Muscle of leg (tissue), 11 donors: ENCODE measurements around the gene ADAMTS20. TPM values are rescaled to one million over a fixed set of nuclear protein-coding genes. Genes with fewer than 3 reads are reported as not detected.
"Not testable (repeated sequence)": the region's sequence is repeated elsewhere in the genome, so short reads cannot be mapped to it uniquely, and the experiment has no call there.

Source experiments
- DNase-seq: peaks from one replicate; pipeline ENCODE4 v3.0.0; 2013
- H3K27ac ChIP-seq: one replicate; pipeline ENCODE4 v1.5.1; 2013; ENCODE audit warnings: mild to moderate bottlenecking, low read length, control low read depth
- H3K27me3 ChIP-seq: one replicate; pipeline ENCODE4 v1.6.1; 2013; ENCODE audit warnings: low read length; ENCODE audit not compliant: control insufficient read depth, insufficient read depth
- H3K36me3 ChIP-seq: one replicate; pipeline ENCODE4 v1.6.1; 2013; ENCODE audit warnings: low read length; ENCODE audit not compliant: control insufficient read depth, insufficient read depth
- H3K4me1 ChIP-seq: one replicate; pipeline ENCODE4 v1.6.1; 2013; ENCODE audit warnings: low read length; ENCODE audit not compliant: control insufficient read depth, insufficient read depth
- H3K4me3 ChIP-seq: one replicate; pipeline ENCODE4 v1.5.1; 2013; ENCODE audit warnings: low read length, control low read depth
- H3K9me3 ChIP-seq: replicated peaks from 2 replicates; pipeline ENCODE4 v1.6.1; 2013; ENCODE audit warnings: low read depth, low read length; ENCODE audit not compliant: control insufficient read depth
- WGBS: methylation state at CpG from one replicate; pipeline ENCODE4 v1.1.5; 2013; ENCODE audit warnings: missing lambda C conversion rate; ENCODE audit not compliant: insufficient coverage; 5-methylcytosine and 5-hydroxymethylcytosine counted together
- polyA plus RNA-seq, 8 donors: library from polyadenylated mRNA; unstranded; fragments of 120-200 nt; gene quantifications; one replicate each; pipeline versions ENCODE4 v1.2.1 to v1.2.3, GENCODE V29; 2013; ENCODE audit warnings: inconsistent platforms in 1 of 8, low replicate concordance in 1 of 8; ENCODE audit not compliant: insufficient read length in 8 of 8, insufficient read depth in 1 of 8
- total RNA-seq: library from RNA; stranded (reverse); fragments of 120-200 nt; gene quantifications from one replicate; pipeline ENCODE4 v1.2.4, GENCODE V29; 2013

The ADAMTS20 gene
- total and polyA plus RNA-seq, 9 donors, result 0.04 to 0.20 (median 0.09) TPM; not detected in 1

- WGBS, result no CpG with 5 or more reads among the region's 1 CpG
- Histone ChIP-seq H3K36me3 (no peaks in the 10 kb centered on the region), H3K27ac (no peak overlapping the region), H3K4me3 (no peak overlapping the region), H3K27me3 (no peaks in the 10 kb centered on the region), H3K4me1 (no peaks in the 10 kb centered on the region), H3K9me3 (no peaks in the 10 kb centered on the region)
- DNase-seq, result no peak
Observed at GRCh38 chr12:43370263-43370662, 181.7 kb downstream of the ADAMTS20 start.

GRCh38 chr12:43362910-43363694, 188.9 kb downstream of the ADAMTS20 start:
- WGBS, result no CpG with 5 or more reads among the region's 2 CpGs
- no peaks in the 10 kb centered on the region for H3K36me3 ChIP-seq
- no peaks in the 10 kb centered on the region for H3K4me1 ChIP-seq
- no peaks in the 10 kb centered on the region for H3K27me3 ChIP-seq
- H3K27ac ChIP-seq, result no peak overlapping the region
- H3K9me3 ChIP-seq, result no peaks in the 10 kb centered on the region
- DNase-seq, result no peak
- no peak overlapping the region for H3K4me3 ChIP-seq

GRCh38 chr12:43361031-43361710, 190.8 kb downstream of the ADAMTS20 start:
- Histone ChIP-seq H3K27me3 (no peaks in the 10 kb centered on the region), H3K36me3 (no peaks in the 10 kb centered on the region), H3K4me3 (no peak overlapping the region), H3K9me3 (no peaks in the 10 kb centered on the region), H3K27ac (no peak overlapping the region), H3K4me1 (no peaks in the 10 kb centered on the region)
- DNase-seq, result peak; percentile 51
- WGBS, result 50% methylated on average over 2 of the region's 6 CpGs

- not testable (repeated sequence) for H3K9me3 ChIP-seq, H3K4me3 ChIP-seq, H3K27ac ChIP-seq, DNase-seq, H3K36me3 ChIP-seq, H3K4me1 ChIP-seq, H3K27me3 ChIP-seq
- WGBS, result 100% methylated on average over 1 of the region's 10 CpGs
Observed at GRCh38 chr12:43360001-43360400, 192.0 kb downstream of the ADAMTS20 start.

- Histone ChIP-seq H3K36me3 (no peaks in the 10 kb centered on the region), H3K27me3 (no peaks in the 10 kb centered on the region), H3K9me3 (no peaks in the 10 kb centered on the region), H3K27ac (no peak overlapping the region), H3K4me3 (no peak overlapping the region), H3K4me1 (no peaks in the 10 kb centered on the region)
- WGBS, result no CpG with 5 or more reads among the region's 1 CpG
- no peak for DNase-seq
Observed at GRCh38 chr12:43357141-43357540, 194.9 kb downstream of the ADAMTS20 start.

GRCh38 chr12:43352001-43352400, 200.0 kb downstream of the ADAMTS20 start:
- WGBS, result no CpG with 5 or more reads among the region's 3 CpGs
- no peak overlapping the region for H3K4me3 ChIP-seq
- no peak overlapping the region for H3K27ac ChIP-seq
- no peaks in the 10 kb centered on the region for H3K36me3 ChIP-seq
- H3K27me3 ChIP-seq, result no peaks in the 10 kb centered on the region
- H3K9me3 ChIP-seq, result no peaks in the 10 kb centered on the region
- H3K4me1 ChIP-seq, result no peaks in the 10 kb centered on the region
- no peak for DNase-seq

- H3K4me3 ChIP-seq, result no peak overlapping the region
- H3K4me1 ChIP-seq, result no peaks in the 10 kb centered on the region
- H3K27ac ChIP-seq, result no peak overlapping the region
- peaks cover 3% of the 10 kb centered on the region for H3K9me3 ChIP-seq
- 64% methylated on average over 2 of the region's 2 CpGs for WGBS
- peak; percentile 28 for DNase-seq
- H3K27me3 ChIP-seq, result no peaks in the 10 kb centered on the region
- H3K36me3 ChIP-seq, result no peaks in the 10 kb centered on the region
Observed at GRCh38 chr12:43349863-43350262, 202.1 kb downstream of the ADAMTS20 start.

GRCh38 chr12:43348221-43348620, 203.8 kb downstream of the ADAMTS20 start:
- peak; percentile 33 for DNase-seq
- H3K4me3 ChIP-seq, result no peak overlapping the region
- H3K9me3 ChIP-seq, result peaks cover 9% of the 10 kb centered on the region
- H3K36me3 ChIP-seq, result no peaks in the 10 kb centered on the region
- 60% methylated on average over 1 of the region's 3 CpGs for WGBS
- H3K4me1 ChIP-seq, result no peaks in the 10 kb centered on the region
- no peaks in the 10 kb centered on the region for H3K27me3 ChIP-seq
- H3K27ac ChIP-seq, result no peak overlapping the region

- H3K4me1 ChIP-seq, result no peaks in the 10 kb centered on the region
- H3K4me3 ChIP-seq, result no peak overlapping the region
- peaks cover 9% of the 10 kb centered on the region for H3K9me3 ChIP-seq
- 72% methylated on average over 3 of the region's 4 CpGs for WGBS
- no peaks in the 10 kb centered on the region for H3K36me3 ChIP-seq
- no peaks in the 10 kb centered on the region for H3K27me3 ChIP-seq
- DNase-seq, result no peak
- no peak overlapping the region for H3K27ac ChIP-seq
Observed at GRCh38 chr12:43347026-43347425, 205.0 kb downstream of the ADAMTS20 start.

- WGBS, result 70% methylated on average over 1 of the region's 1 CpG
Observed at GRCh38 chr12:43345023-43345422, 207.0 kb downstream of the ADAMTS20 start.

More at GRCh38 chr12:43345023-43345422, 207.0 kb downstream of the ADAMTS20 start:
- no peak overlapping the region for H3K27ac ChIP-seq
- no peak overlapping the region for H3K4me3 ChIP-seq
- no peaks in the 10 kb centered on the region for H3K4me1 ChIP-seq
- H3K27me3 ChIP-seq, result no peaks in the 10 kb centered on the region
- no peak for DNase-seq
- H3K9me3 ChIP-seq, result peaks cover 9% of the 10 kb centered on the region
- H3K36me3 ChIP-seq, result no peaks in the 10 kb centered on the region
